Mucosa of descending colon (tissue), 3 donors: ENCODE results near the gene DOP1B. TPM values are rescaled to one million over a fixed set of nuclear protein-coding genes. Genes with fewer than 3 reads are reported as not detected.
A peak's percentile ranks its signal among the peaks of the same experiment; 100 is the strongest.

Experiments
- ATAC-seq: fragments of 200-7000 bp; cut with Tn5 transposase; one replicate; pipeline ENCODE4 v1.9.1; 2020; ENCODE audit warnings: mild to moderate bottlenecking, moderate library complexity
- DNase-seq, 3 donors: peaks; one replicate each; pipeline ENCODE4 v3.0.0-alpha.2; 2020
- H3K36me3 ChIP-seq: fragments of 200-600 bp; one replicate; pipeline ENCODE4 v1.8.0; 2021; ENCODE audit warnings: low read depth, mild to moderate bottlenecking
- H3K4me1 ChIP-seq: fragments of 200-600 bp; one replicate; pipeline ENCODE4 v1.8.0; 2021; ENCODE audit warnings: low read depth, mild to moderate bottlenecking
- H3K4me3 ChIP-seq: fragments of 200-600 bp; one replicate; pipeline ENCODE4 v1.8.0; 2021; ENCODE audit warnings: mild to moderate bottlenecking
- H3K9me3 ChIP-seq: fragments of 200-600 bp; one replicate; pipeline ENCODE4 v1.8.0; 2021; ENCODE audit warnings: mild to moderate bottlenecking
- CTCF ChIP-seq: fragments of 200-600 bp; IDR thresholded peaks from one replicate; pipeline ENCODE4 v1.8.0; 2022; ENCODE audit warnings: antibody characterized with exemption, mild to moderate bottlenecking
- intact Hi-C, 2 donors: fragments of 100-400 bp; cut with DNase I in 1 of 2; cut with micrococcal nuclease in 1 of 2; formaldehyde crosslinking; loops; one replicate each; pipeline versions ENCODE4 v1.11.0 to v1.11.1; 2022; cut with DNase I, micrococcal nuclease
- total RNA-seq, 3 donors: library from RNA; stranded (reverse); fragmentation: NEBNext Ultra II Directional in 2 of 3; extraction: Animal tissue kit (Norgen Biotek cat#: 25700) in 2 of 3; gene quantifications; one replicate each; pipeline versions ENCODE4 v1.2.1 to v1.2.4, GENCODE V29; 2021 to 2023
- donor health status: DM: no; HTN: no; CAD: no; lungs with moderate emphysema.
- donor health status: DM: no; HTN: no; CAD: no.
- donor health status: DM: no; HTN: yes; CAD: no.

DOP1B gene
- total RNA-seq, 3 donors from 2014 or later, result 40.4 to 87.3 (median 73.1) TPM

- H3K4me3 ChIP-seq, result no peak overlapping the region
- H3K4me1 ChIP-seq, result peaks cover 2% of the 10 kb centered on the region
- no peak for TF ChIP-seq CTCF
- H3K36me3 ChIP-seq, result no peaks in the 10 kb centered on the region
- no peak for ATAC-seq
- no peaks in the 10 kb centered on the region for H3K9me3 ChIP-seq
- intact Hi-C loops, result no loop called here
- DNase-seq, result no peak
Measured at GRCh38 chr21:36179145-36179544, 22.5 kb downstream of the DOP1B start.

- ATAC-seq, result no peak
- Histone ChIP-seq H3K9me3 (no peaks in the 10 kb centered on the region), H3K36me3 (no peaks in the 10 kb centered on the region), H3K4me3 (no peak overlapping the region), H3K4me1 (peaks cover 2% of the 10 kb centered on the region)
- intact Hi-C loops, result no loop called here
- DNase-seq, result no peak
- TF ChIP-seq CTCF, result no peak
Measured at GRCh38 chr21:36180963-36181362, 24.3 kb downstream of the DOP1B start.

GRCh38 chr21:36183144-36183795, 26.6 kb downstream of the DOP1B start:
- H3K9me3 ChIP-seq, result no peaks in the 10 kb centered on the region
- intact Hi-C loops, result no loop called here
- ATAC-seq (no peak), DNase-seq (peak in 1 of 3 donors; percentile 16)
- H3K4me1 ChIP-seq, result peaks cover 16% of the 10 kb centered on the region
- no peak overlapping the region for H3K4me3 ChIP-seq
- TF ChIP-seq CTCF, result no peak
- no peaks in the 10 kb centered on the region for H3K36me3 ChIP-seq

GRCh38 chr21:36184545-36184944, 27.9 kb downstream of the DOP1B start:
- no peaks in the 10 kb centered on the region for H3K36me3 ChIP-seq
- peaks cover 24% of the 10 kb centered on the region for H3K4me1 ChIP-seq
- ATAC-seq (no peak), DNase-seq (peak in 1 of 3 donors; percentile 18)
- no peak overlapping the region for H3K4me3 ChIP-seq
- TF ChIP-seq CTCF, result no peak
- H3K9me3 ChIP-seq, result no peaks in the 10 kb centered on the region
- intact Hi-C loops, result no loop called here

GRCh38 chr21:36185523-36185922, 28.9 kb downstream of the DOP1B start:
- ATAC-seq, result no peak
- peaks cover 26% of the 10 kb centered on the region for H3K4me1 ChIP-seq
- no peaks in the 10 kb centered on the region for H3K36me3 ChIP-seq

More at GRCh38 chr21:36185523-36185922, 28.9 kb downstream of the DOP1B start:
- no peak for TF ChIP-seq CTCF
- H3K9me3 ChIP-seq, result no peaks in the 10 kb centered on the region
- H3K4me3 ChIP-seq, result no peak overlapping the region
- intact Hi-C loops, result no loop called here
- DNase-seq, result peak in 2 of 3 donors; percentile 5 to 17
